Airway epithelial cell (primary cell): ENCODE measurements around the gene CLECL1. TPM values are rescaled to one million over a fixed set of nuclear protein-coding genes. Genes with fewer than 3 reads are reported as not detected.

Source experiments
- total RNA-seq: library from RNA; depleted of rRNA; stranded (reverse); fragments of >200 nt; gene quantifications from 2 replicates; pipeline ENCODE4 v1.2.3, GENCODE V29; 2015

Gene CLECL1
- total RNA-seq: not detected in 2 replicates

DNA sequence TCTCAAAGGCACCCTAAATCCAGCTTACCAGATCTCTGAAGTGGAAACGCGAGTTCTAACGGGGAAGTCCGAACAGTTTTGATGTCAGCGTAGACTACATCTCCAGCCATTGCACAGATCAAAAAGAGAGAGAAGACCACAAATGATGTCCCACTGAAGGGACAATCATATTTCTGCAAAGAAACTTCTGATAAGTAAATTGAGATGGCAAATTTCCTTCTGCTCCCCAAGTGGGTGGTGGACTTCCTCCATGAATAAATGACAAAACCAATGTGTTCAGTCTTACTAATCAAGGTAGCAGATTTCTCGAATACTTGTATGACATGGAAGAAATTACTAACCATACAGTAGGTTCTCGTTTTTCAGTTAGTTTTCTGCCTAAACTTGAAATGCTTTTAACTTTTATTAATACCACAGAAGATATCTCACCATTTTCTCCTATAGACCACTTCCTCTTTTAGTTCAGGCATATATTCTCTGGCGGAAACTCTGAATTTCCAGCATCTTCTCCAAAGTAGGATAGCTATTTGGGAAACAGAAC, at the start of gene CLECL1:
TSS of gene CLECL1 (minus strand) at position 177 of the 541 bp plus-strand sequence.

DNA sequence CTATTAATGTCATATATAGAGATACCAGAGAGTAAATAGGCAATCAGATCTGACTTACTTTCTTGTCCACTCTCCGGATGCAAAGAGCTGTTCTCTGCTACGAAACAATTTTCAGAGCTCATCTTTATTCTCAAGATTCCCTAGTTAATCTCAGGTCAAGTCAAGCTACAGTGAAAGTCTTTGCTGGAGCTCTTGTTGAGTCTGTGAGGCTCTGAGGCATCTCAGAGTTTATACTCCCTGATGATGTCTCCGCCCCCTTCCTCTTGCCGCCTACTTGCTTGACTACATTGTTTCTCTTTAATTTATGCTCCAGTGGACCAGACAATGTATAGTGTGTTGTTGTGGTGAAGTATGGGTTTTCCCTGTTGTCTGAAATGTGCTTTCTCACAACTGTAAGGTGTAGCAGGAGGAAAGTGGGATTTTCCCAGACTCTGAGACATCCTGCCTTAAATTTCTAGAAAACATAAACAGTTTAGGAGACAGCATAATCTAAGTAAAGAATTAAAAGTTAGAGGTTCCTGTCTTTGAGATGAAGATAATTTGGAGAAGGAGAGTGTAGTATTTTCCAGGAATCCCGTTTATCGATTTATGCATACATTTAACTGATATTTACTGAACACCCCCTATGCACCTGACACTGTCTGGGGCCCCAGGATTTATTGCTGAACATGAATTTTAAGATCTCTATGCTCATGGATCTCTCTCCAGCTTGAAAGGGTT, 28.0 kb upstream of the CLECL1 start, which contains the start of gene CD69:
TSS of gene CD69 (minus strand) at position 203 of the 720 bp plus-strand sequence. CDS start at position 122, 81 bp downstream.

Other genes starting within 250 kb of the CLECL1 start
- gene KLRB1, start 125.2 kb downstream of the CLECL1 start, total RNA-seq: not detected in 2 replicates
- gene CLEC2D, start 63.4 kb downstream of the CLECL1 start, total RNA-seq: 0.78 and 1.5 TPM in 2 replicates
- gene CD69, start 27.8 kb upstream of the CLECL1 start, total RNA-seq: not detected in 2 replicates
- not detected in 2 replicates for gene KLRF1, start 94.4 kb upstream of the CLECL1 start, total RNA-seq
- 0.23 and 0.63 TPM in 2 replicates for gene CLEC2B, start 136.3 kb upstream of the CLECL1 start, total RNA-seq
- not detected in 2 replicates for gene KLRF2, start 148.4 kb upstream of the CLECL1 start, total RNA-seq
- gene CLEC2A, start 199.3 kb upstream of the CLECL1 start, total RNA-seq: not detected in 2 replicates
- not detected in 2 replicates for gene CLEC12A, start 238.3 kb upstream of the CLECL1 start, total RNA-seq